Keratinocyte (primary cell): Measurements from ENCODE around the gene KLK3.

Experiments
- EZH2 ChIP-seq: IDR thresholded peaks from one replicate; pipeline ENCODE4 v1.6.1; 2012; ENCODE audit warnings: inconsistent platforms, mild to moderate bottlenecking, low read length, moderate library complexity
- TF ChIP-seq, protein P1 (sequence below), 3 experiments: IDR thresholded peaks in 1 of 3; conservative IDR thresholded peaks in 1 of 3; optimal IDR thresholded peaks in 1 of 3; 2 replicates in 2 of 3; 3 replicates in 1 of 3; pipeline versions ENCODE3 to v1.5.1; 2011; ENCODE audit warnings: low read length in 3 of 3, mild to moderate bottlenecking in 3 of 3, moderate library complexity in 2 of 3, control low read depth in 1 of 3, inconsistent platforms in 1 of 3; ENCODE audit not compliant: insufficient read depth in 2 of 3; ENCODE audit errors: extremely low read depth in 1 of 3

DNA sequence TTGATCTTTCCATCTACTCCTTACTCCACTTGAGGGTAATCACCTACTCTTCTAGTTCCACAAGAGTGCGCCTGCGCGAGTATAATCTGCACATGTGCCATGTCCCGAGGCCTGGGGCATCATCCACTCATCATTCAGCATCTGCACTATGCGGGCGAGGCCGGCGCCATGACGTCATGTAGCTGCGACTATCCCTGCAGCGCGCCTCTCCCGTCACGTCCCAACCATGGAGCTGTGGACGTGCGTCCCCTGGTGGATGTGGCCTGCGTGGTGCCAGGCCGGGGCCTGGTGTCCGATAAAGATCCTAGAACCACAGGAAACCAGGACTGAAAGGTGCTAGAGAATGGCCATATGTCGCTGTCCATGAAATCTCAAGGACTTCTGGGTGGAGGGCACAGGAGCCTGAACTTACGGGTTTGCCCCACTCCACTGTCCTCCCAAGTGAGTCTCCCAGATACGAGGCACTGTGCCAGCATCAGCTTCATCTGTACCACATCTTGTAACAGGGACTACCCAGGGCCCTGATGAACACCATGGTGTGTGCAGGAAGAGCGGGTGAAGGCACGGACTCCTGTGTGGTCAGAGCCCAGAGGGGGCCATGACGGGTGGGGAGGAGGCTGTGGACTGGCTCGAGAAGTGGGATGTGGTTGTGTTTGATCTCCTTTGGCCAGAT is 15.8 kb downstream of the KLK3 start:
- TF ChIP-seq, protein P1, sequence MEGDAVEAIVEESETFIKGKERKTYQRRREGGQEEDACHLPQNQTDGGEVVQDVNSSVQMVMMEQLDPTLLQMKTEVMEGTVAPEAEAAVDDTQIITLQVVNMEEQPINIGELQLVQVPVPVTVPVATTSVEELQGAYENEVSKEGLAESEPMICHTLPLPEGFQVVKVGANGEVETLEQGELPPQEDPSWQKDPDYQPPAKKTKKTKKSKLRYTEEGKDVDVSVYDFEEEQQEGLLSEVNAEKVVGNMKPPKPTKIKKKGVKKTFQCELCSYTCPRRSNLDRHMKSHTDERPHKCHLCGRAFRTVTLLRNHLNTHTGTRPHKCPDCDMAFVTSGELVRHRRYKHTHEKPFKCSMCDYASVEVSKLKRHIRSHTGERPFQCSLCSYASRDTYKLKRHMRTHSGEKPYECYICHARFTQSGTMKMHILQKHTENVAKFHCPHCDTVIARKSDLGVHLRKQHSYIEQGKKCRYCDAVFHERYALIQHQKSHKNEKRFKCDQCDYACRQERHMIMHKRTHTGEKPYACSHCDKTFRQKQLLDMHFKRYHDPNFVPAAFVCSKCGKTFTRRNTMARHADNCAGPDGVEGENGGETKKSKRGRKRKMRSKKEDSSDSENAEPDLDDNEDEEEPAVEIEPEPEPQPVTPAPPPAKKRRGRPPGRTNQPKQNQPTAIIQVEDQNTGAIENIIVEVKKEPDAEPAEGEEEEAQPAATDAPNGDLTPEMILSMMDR (optimal IDR thresholded peaks at IDR 0.05 in 1 of 3, IDR thresholded peaks at IDR 0.05 in 1 of 3, conservative IDR thresholded peaks at IDR 0.05 in 1 of 3; ENCODE audit: extremely low read depth in 1 of 3, insufficient read depth in 2 of 3, low read length in 3 of 3) = peak in 2 of 3 experiments; percentile 10 to 44
- no peak for TF ChIP-seq EZH2
